ENCODE results near the gene FHL1. TPM values are rescaled to one million over a fixed set of nuclear protein-coding genes. Genes with fewer than 3 reads are reported as not detected.

FHL1 gene
- total RNA-seq, 2 experiments from 2014 or later = 27.2 to 28.4 TPM

- Histone ChIP-seq H3K9me3 (ENCODE audit: control insufficient read depth in 1 of 2, insufficient read depth in 1 of 2, low read length in 2 of 2) (no peaks in the 10 kb centered on the region), H3K4me3 (ENCODE audit: low read length) (no peak overlapping the region), H3K36me3 (ENCODE audit: insufficient read depth, low read length) (no peaks in the 10 kb centered on the region), H3K27me3 (ENCODE audit: control insufficient read depth in 1 of 2, insufficient read depth in 2 of 2, low read length in 2 of 2) (no peaks in the 10 kb centered on the region), H3K4me1 (ENCODE audit: insufficient read depth, low read length) (peaks cover 3% of the 10 kb centered on the region), H3K27ac (ENCODE audit: low read depth in 1 of 2, low read length in 2 of 2) (no peak overlapping the region)
- Mint-ChIP-seq H3K4me3 (no peak overlapping the region), H3K27me3 (no peaks in the 10 kb centered on the region), H3K4me1 (ENCODE audit: low read depth) (peaks cover 26% of the 10 kb centered on the region), H3K36me3 (ENCODE audit: low read depth) (no peaks in the 10 kb centered on the region), H3K9me3 (no peaks in the 10 kb centered on the region), H3K27ac (no peak overlapping the region)
- POLR2A ChIA-PET = interaction anchor here (0.9 to 1.5 kb wide), 2 partner anchors 10 to 92 kb away, joined by 3 to 4 read pairs; partner anchors contain the start of gene FHL1
- CTCF ChIA-PET = no interaction called here
- DNase-seq = no peak
- ATAC-seq (ENCODE audit: poor library complexity) = no peak
- intact Hi-C loops (cut with DNase I, micrococcal nuclease) = no loop called here
- no peak for TF ChIP-seq CTCF (IDR thresholded peaks at IDR 0.05)
These were observed 9.3 kb downstream of the FHL1 start for GRCh38 chrX:136156560-136157117.

GRCh38 chrX:136157187-136157586 lies 9.9 kb downstream of the FHL1 start:
- no peak for DNase-seq
- Histone ChIP-seq H3K4me3 (ENCODE audit: low read length) (no peak overlapping the region), H3K4me1 (ENCODE audit: insufficient read depth, low read length) (peaks cover 3% of the 10 kb centered on the region), H3K9me3 (ENCODE audit: control insufficient read depth in 1 of 2, insufficient read depth in 1 of 2, low read length in 2 of 2) (no peaks in the 10 kb centered on the region), H3K27ac (ENCODE audit: low read depth in 1 of 2, low read length in 2 of 2) (no peak overlapping the region), H3K36me3 (ENCODE audit: insufficient read depth, low read length) (no peaks in the 10 kb centered on the region), H3K27me3 (ENCODE audit: control insufficient read depth in 1 of 2, insufficient read depth in 2 of 2, low read length in 2 of 2) (no peaks in the 10 kb centered on the region)
- no peaks in the 10 kb centered on the region for H3K36me3 Mint-ChIP-seq (ENCODE audit: low read depth)
- no peaks in the 10 kb centered on the region for H3K27me3 Mint-ChIP-seq
- H3K9me3 Mint-ChIP-seq = no peaks in the 10 kb centered on the region
- CTCF ChIA-PET = no interaction called here
- intact Hi-C loops (cut with DNase I, micrococcal nuclease) = no loop called here
- TF ChIP-seq CTCF (IDR thresholded peaks at IDR 0.05) = no peak
- POLR2A ChIA-PET = interaction anchor here (1.5 kb wide), 1 partner anchor 10 kb away, joined by 4 read pairs; the partner anchor contains the start of gene FHL1
- H3K4me1 Mint-ChIP-seq (ENCODE audit: low read depth) = peaks cover 26% of the 10 kb centered on the region
- H3K27ac Mint-ChIP-seq = no peak overlapping the region
- H3K4me3 Mint-ChIP-seq = no peak overlapping the region
- no peak for ATAC-seq (ENCODE audit: poor library complexity)

- no peak for ATAC-seq (ENCODE audit: poor library complexity)
- H3K9me3 Mint-ChIP-seq = no peaks in the 10 kb centered on the region
- DNase-seq = no peak
- Histone ChIP-seq H3K4me1 (ENCODE audit: insufficient read depth, low read length) (peaks cover 3% of the 10 kb centered on the region), H3K27ac (ENCODE audit: low read depth in 1 of 2, low read length in 2 of 2) (no peak overlapping the region), H3K27me3 (ENCODE audit: control insufficient read depth in 1 of 2, insufficient read depth in 2 of 2, low read length in 2 of 2) (no peaks in the 10 kb centered on the region), H3K4me3 (ENCODE audit: low read length) (no peak overlapping the region), H3K9me3 (ENCODE audit: control insufficient read depth in 1 of 2, insufficient read depth in 1 of 2, low read length in 2 of 2) (no peaks in the 10 kb centered on the region), H3K36me3 (ENCODE audit: insufficient read depth, low read length) (no peaks in the 10 kb centered on the region)
- no peak for TF ChIP-seq CTCF (IDR thresholded peaks at IDR 0.05)
- no peaks in the 10 kb centered on the region for H3K27me3 Mint-ChIP-seq
- no peaks in the 10 kb centered on the region for H3K36me3 Mint-ChIP-seq (ENCODE audit: low read depth)
- POLR2A ChIA-PET = no interaction called here
- CTCF ChIA-PET = interaction anchor here (0.6 kb wide), 1 partner anchor 8 kb away, joined by 3 read pairs; no protein-coding TSS in a partner anchor
- no peak overlapping the region for H3K4me3 Mint-ChIP-seq
- H3K27ac Mint-ChIP-seq = no peak overlapping the region
- intact Hi-C loops (cut with DNase I, micrococcal nuclease) = no loop called here
- peaks cover 30% of the 10 kb centered on the region for H3K4me1 Mint-ChIP-seq (ENCODE audit: low read depth)
These were observed 11.4 kb downstream of the FHL1 start for GRCh38 chrX:136158685-136159084.
